ENCODE data around the gene MASP2.

MASP2 gene

DNA sequence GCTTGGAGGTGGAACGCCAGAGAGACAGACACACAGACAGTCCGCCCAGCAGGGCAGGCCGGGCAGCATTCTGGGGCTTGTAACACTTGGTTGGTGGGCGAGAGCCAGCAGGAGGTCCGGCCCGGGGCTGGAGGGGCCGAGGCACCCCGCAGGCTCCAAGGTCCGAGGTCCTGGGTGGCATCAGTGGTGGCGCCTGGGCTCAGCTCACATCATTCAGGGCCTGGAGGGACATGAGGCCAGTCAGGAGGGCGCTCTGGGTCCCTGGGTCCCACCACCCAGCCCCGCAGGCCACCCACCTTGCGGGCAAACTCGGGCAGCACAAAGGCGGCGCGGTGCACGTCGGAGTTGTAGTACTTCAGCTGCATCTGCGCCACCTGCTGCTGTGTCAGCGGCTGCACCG is 7.6 kb upstream of the MASP2 start:
- TF ChIP-seq, protein P1, sequence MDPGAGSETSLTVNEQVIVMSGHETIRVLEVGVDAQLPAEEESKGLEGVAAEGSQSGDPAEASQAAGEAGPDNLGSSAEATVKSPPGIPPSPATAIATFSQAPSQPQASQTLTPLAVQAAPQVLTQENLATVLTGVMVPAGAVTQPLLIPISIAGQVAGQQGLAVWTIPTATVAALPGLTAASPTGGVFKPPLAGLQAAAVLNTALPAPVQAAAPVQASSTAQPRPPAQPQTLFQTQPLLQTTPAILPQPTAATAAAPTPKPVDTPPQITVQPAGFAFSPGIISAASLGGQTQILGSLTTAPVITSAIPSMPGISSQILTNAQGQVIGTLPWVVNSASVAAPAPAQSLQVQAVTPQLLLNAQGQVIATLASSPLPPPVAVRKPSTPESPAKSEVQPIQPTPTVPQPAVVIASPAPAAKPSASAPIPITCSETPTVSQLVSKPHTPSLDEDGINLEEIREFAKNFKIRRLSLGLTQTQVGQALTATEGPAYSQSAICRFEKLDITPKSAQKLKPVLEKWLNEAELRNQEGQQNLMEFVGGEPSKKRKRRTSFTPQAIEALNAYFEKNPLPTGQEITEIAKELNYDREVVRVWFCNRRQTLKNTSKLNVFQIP (CRISPR knock-in tag; IDR thresholded peaks at IDR 0.05; ENCODE audit: borderline replicate concordance, low read depth), result no peak
- TF ChIP-seq RARB (CRISPR knock-in tag; IDR thresholded peaks at IDR 0.05) (no peak), TCF4 (CRISPR knock-in tag; IDR thresholded peaks at IDR 0.05; ENCODE audit: borderline replicate concordance) (no peak), ISL1 (CRISPR knock-in tag; IDR thresholded peaks at IDR 0.05) (no peak), CSDC2 (CRISPR knock-in tag; IDR thresholded peaks at IDR 0.05) (no peak), TOX (CRISPR knock-in tag; IDR thresholded peaks at IDR 0.05; ENCODE audit: borderline replicate concordance) (no peak), ZNF565 (CRISPR knock-in tag; conservative IDR thresholded peaks at IDR 0.05; ENCODE audit: low read depth) (no peak), PPARA (CRISPR knock-in tag; IDR thresholded peaks at IDR 0.05; ENCODE audit: borderline replicate concordance) (no peak), ZFP30 (CRISPR knock-in tag; IDR thresholded peaks at IDR 0.05) (no peak), ZC3H10 (CRISPR knock-in tag; IDR thresholded peaks at IDR 0.05) (no peak), ARNTL (CRISPR knock-in tag; IDR thresholded peaks at IDR 0.05; ENCODE audit: borderline replicate concordance, low read depth) (no peak), ZNF8 (CRISPR knock-in tag; IDR thresholded peaks at IDR 0.05) (no peak)
- TF ChIP-seq, protein P2, sequence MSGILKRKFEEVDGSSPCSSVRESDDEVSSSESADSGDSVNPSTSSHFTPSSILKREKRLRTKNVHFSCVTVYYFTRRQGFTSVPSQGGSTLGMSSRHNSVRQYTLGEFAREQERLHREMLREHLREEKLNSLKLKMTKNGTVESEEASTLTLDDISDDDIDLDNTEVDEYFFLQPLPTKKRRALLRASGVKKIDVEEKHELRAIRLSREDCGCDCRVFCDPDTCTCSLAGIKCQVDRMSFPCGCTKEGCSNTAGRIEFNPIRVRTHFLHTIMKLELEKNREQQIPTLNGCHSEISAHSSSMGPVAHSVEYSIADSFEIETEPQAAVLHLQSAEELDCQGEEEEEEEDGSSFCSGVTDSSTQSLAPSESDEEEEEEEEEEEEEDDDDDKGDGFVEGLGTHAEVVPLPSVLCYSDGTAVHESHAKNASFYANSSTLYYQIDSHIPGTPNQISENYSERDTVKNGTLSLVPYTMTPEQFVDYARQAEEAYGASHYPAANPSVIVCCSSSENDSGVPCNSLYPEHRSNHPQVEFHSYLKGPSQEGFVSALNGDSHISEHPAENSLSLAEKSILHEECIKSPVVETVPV (CRISPR knock-in tag; IDR thresholded peaks at IDR 0.05), result no peak
- TF ChIP-seq, protein P3, sequence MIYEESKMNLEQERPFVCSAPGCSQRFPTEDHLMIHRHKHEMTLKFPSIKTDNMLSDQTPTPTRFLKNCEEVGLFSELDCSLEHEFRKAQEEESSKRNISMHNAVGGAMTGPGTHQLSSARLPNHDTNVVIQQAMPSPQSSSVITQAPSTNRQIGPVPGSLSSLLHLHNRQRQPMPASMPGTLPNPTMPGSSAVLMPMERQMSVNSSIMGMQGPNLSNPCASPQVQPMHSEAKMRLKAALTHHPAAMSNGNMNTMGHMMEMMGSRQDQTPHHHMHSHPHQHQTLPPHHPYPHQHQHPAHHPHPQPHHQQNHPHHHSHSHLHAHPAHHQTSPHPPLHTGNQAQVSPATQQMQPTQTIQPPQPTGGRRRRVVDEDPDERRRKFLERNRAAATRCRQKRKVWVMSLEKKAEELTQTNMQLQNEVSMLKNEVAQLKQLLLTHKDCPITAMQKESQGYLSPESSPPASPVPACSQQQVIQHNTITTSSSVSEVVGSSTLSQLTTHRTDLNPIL (CRISPR knock-in tag; IDR thresholded peaks at IDR 0.05; ENCODE audit: low read depth), result no peak
- ATAC-seq, result no peak

DNA sequence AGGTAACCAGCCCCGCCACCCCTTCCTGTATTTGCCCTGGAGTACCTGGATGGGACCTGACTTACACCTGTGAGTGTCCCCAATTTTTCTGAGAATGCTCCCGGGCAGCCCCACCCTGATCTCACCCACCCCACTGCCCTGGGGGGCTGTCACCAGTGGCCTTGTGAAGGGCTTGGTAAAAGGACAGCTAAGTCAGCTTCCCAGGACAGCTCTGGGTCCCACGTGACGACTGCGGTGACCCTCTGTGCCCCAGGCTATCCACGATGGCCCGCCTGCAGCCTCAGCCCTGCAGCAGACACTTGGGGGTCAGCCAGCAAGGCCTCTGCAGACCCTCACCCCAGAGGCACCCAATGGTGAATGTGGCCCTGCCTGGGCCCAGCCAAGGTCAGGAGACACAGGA is 7.1 kb upstream of the MASP2 start:
- TF ChIP-seq ZFP30 (CRISPR knock-in tag; IDR thresholded peaks at IDR 0.05) (no peak), OSR1 (CRISPR knock-in tag; IDR thresholded peaks at IDR 0.05) (no peak), BACH2 (CRISPR knock-in tag; IDR thresholded peaks at IDR 0.05; ENCODE audit: borderline replicate concordance) (no peak), ZNF565 (CRISPR knock-in tag; conservative IDR thresholded peaks at IDR 0.05; ENCODE audit: low read depth) (no peak), ARNTL (CRISPR knock-in tag; IDR thresholded peaks at IDR 0.05; ENCODE audit: borderline replicate concordance, low read depth) (no peak), SNAI2 (CRISPR knock-in tag; IDR thresholded peaks at IDR 0.05) (no peak), ISL1 (CRISPR knock-in tag; IDR thresholded peaks at IDR 0.05) (no peak), RARB (CRISPR knock-in tag; IDR thresholded peaks at IDR 0.05) (no peak), ZFP3 (CRISPR knock-in tag; IDR thresholded peaks at IDR 0.05) (no peak), GLIS3 (CRISPR knock-in tag; IDR thresholded peaks at IDR 0.05) (no peak), PPARA (CRISPR knock-in tag; IDR thresholded peaks at IDR 0.05; ENCODE audit: borderline replicate concordance) (no peak), TOX (CRISPR knock-in tag; IDR thresholded peaks at IDR 0.05; ENCODE audit: borderline replicate concordance) (no peak), TCF4 (CRISPR knock-in tag; IDR thresholded peaks at IDR 0.05; ENCODE audit: borderline replicate concordance) (no peak), ESRRG (CRISPR knock-in tag; IDR thresholded peaks at IDR 0.05) (no peak), ZNF70 (CRISPR knock-in tag; IDR thresholded peaks at IDR 0.05) (no peak), ZC3H10 (CRISPR knock-in tag; IDR thresholded peaks at IDR 0.05) (no peak)
- TF ChIP-seq, protein P1 (CRISPR knock-in tag; IDR thresholded peaks at IDR 0.05; ENCODE audit: borderline replicate concordance, low read depth), result no peak
- TF ChIP-seq, protein P2 (CRISPR knock-in tag; IDR thresholded peaks at IDR 0.05), result no peak
- TF ChIP-seq, protein P3 (CRISPR knock-in tag; IDR thresholded peaks at IDR 0.05; ENCODE audit: low read depth), result no peak
- TF ChIP-seq, protein P4, sequence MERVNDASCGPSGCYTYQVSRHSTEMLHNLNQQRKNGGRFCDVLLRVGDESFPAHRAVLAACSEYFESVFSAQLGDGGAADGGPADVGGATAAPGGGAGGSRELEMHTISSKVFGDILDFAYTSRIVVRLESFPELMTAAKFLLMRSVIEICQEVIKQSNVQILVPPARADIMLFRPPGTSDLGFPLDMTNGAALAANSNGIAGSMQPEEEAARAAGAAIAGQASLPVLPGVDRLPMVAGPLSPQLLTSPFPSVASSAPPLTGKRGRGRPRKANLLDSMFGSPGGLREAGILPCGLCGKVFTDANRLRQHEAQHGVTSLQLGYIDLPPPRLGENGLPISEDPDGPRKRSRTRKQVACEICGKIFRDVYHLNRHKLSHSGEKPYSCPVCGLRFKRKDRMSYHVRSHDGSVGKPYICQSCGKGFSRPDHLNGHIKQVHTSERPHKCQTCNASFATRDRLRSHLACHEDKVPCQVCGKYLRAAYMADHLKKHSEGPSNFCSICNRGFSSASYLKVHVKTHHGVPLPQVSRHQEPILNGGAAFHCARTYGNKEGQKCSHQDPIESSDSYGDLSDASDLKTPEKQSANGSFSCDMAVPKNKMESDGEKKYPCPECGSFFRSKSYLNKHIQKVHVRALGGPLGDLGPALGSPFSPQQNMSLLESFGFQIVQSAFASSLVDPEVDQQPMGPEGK (CRISPR knock-in tag; IDR thresholded peaks at IDR 0.05; ENCODE audit: borderline replicate concordance), result no peak
- ATAC-seq, result no peak

Measured in SK-N-SH treated with all-trans-retinoic acid at 6 μM for 48 hours (cell line).